Transverse colon (tissue), 4 donors: Measurements from ENCODE around the gene IL17REL. TPM values are rescaled to one million over a fixed set of nuclear protein-coding genes. Genes with fewer than 3 reads are reported as not detected.

Experiments
- DNase-seq: peaks from one replicate; pipeline ENCODE4 v3.0.0-alpha.2; 2019
- H3K27ac ChIP-seq, 4 donors: fragments of 200-600 bp; sonication (generic); 2 replicates each; pipeline ENCODE4 v1.5.1; 2016 to 2018; ENCODE audit warnings: inconsistent platforms in 4 of 4
- H3K27me3 ChIP-seq: fragments of 200-600 bp; sonication (generic); 2 replicates; pipeline ENCODE4 v1.5.1; 2017; ENCODE audit warnings: inconsistent platforms
- H3K36me3 ChIP-seq, 4 donors: fragments of 200-600 bp; sonication (generic); 2 replicates each; pipeline ENCODE4 v1.5.1; 2017 to 2019; ENCODE audit warnings: inconsistent platforms in 4 of 4
- H3K4me1 ChIP-seq, 4 donors: fragments of 200-600 bp; sonication (generic); 2 replicates each; pipeline ENCODE4 v1.5.1; 2017 to 2020; ENCODE audit warnings: inconsistent platforms in 4 of 4
- H3K4me3 ChIP-seq, 4 donors: fragments of 200-600 bp; sonication (generic); 1 replicate in 1 of 4; 2 replicates in 3 of 4; pipeline versions ENCODE4 v1.5.1 to v1.6.1; 2017 to 2019; ENCODE audit warnings: inconsistent platforms in 4 of 4
- H3K9me3 ChIP-seq, 2 donors: fragments of 200-600 bp; sonication (generic); 2 replicates each; pipeline ENCODE4 v1.5.1; 2017 to 2019; ENCODE audit warnings: inconsistent platforms in 2 of 2
- CTCF ChIP-seq, 5 experiments: fragments of 200-600 bp in 3 of 5; fragments of 450-650 bp in 2 of 5; sonication (generic) in 3 of 5; IDR thresholded peaks; 1 replicate in 2 of 5; 2 replicates in 3 of 5; pipeline ENCODE4 v1.5.1; 2016 to 2017; ENCODE audit warnings: antibody characterized with exemption in 5 of 5, inconsistent platforms in 3 of 5, mild to moderate bottlenecking in 2 of 5, moderate library complexity in 1 of 5
- EP300 ChIP-seq: sonication (generic); formaldehyde crosslinking; IDR thresholded peaks from one replicate; pipeline ENCODE4 v1.6.1; 2017; ENCODE audit warnings: antibody characterized with exemption, low read depth
- POLR2A ChIP-seq: fragments of 450-650 bp; IDR thresholded peaks from one replicate; pipeline ENCODE4 v1.6.1; 2016; ENCODE audit warnings: antibody characterized with exemption, mild to moderate bottlenecking, moderate library complexity
- POLR2AphosphoS5 ChIP-seq, 3 donors: sonication (generic); formaldehyde crosslinking; IDR thresholded peaks; one replicate each; pipeline ENCODE4 v1.6.1; 2016; ENCODE audit warnings: antibody characterized with exemption in 3 of 3
- WGBS, 2 donors: methylation state at CpG; one replicate each; pipeline ENCODE4 v1.1.5; 2018; ENCODE audit warnings: low coverage in 1 of 2; 5-methylcytosine and 5-hydroxymethylcytosine counted together
- in situ Hi-C, 4 donors: fragments of 200-750 bp; cut with MboI; loops; one replicate each; pipeline versions ENCODE4 v1.15.0 to v1.15.1; 2017; ENCODE audit warnings: low sequenced_read_pairs in 3 of 4, low pct_ligation_motif_present in 1 of 4, low pct_unique_long_range_greater_than_20kb in 1 of 4
- intact Hi-C: fragments of 100-400 bp; cut with DNase I; formaldehyde crosslinking; loops from one replicate; pipeline ENCODE4 v1.15.1; 2023; ENCODE audit warnings: low total_unique reads
- total RNA-seq, 4 donors: library from RNA; depleted of rRNA; stranded (reverse); fragments of >200 nt; gene quantifications; one replicate each; pipeline ENCODE4 v1.1.0, GENCODE V29; 2016

The IL17REL gene
- total RNA-seq, 4 donors from 2014 or later = 0.32 to 2.2 (median 1.3) TPM

GRCh38 chr22:50008151-50009040 lies 4.2 kb downstream of the IL17REL start:
- peak; percentile 6 for DNase-seq
- Histone ChIP-seq H3K9me3 (no peaks in the 10 kb centered on the region), H3K27ac (no peak overlapping the region), H3K36me3 (no peaks in the 10 kb centered on the region), H3K27me3 (peaks cover 38% of the 10 kb centered on the region), H3K4me1 (peaks cover 0 to 14% (median 7%) of the 10 kb centered on the region in 4 donors), H3K4me3 (no peak overlapping the region)
- 77 to 84% methylated on average over 3 to 22 of the region's 24 CpGs for WGBS, 2 donors
- intact Hi-C loops (no loop called here), in situ Hi-C loops (no loop called here)
- TF ChIP-seq POLR2AphosphoS5 (IDR thresholded peaks at IDR 0.05) (no peak), POLR2A (no peak), CTCF (IDR thresholded peaks at IDR 0.05) (no peak), EP300 (no peak)

GRCh38 chr22:50007057-50007511 lies 5.5 kb downstream of the IL17REL start:
- no peaks in the 10 kb centered on the region for H3K36me3 ChIP-seq
- TF ChIP-seq CTCF (IDR thresholded peaks at IDR 0.05) (no peak), POLR2A (no peak)
- in situ Hi-C loops = no loop called here
- peaks cover 0 to 14% (median 5%) of the 10 kb centered on the region in 4 donors for H3K4me1 ChIP-seq
- H3K9me3 ChIP-seq = no peaks in the 10 kb centered on the region
- no peak for DNase-seq
- H3K27ac ChIP-seq = peak overlapping the region in 3 of 4 donors; percentile 65 to 69 (median 67)
- H3K27me3 ChIP-seq = peaks cover 25% of the 10 kb centered on the region
- intact Hi-C loops = no loop called here
- 63 to 65% methylated on average over 1 to 3 of the region's 3 CpGs for WGBS, 2 donors
- H3K4me3 ChIP-seq = no peak overlapping the region

- in situ Hi-C loops (no loop called here), intact Hi-C loops (no loop called here)
- no peaks in the 10 kb centered on the region for H3K9me3 ChIP-seq
- H3K36me3 ChIP-seq = no peaks in the 10 kb centered on the region
- no peak for TF ChIP-seq POLR2A
- DNase-seq = no peak
- H3K27me3 ChIP-seq = peaks cover 12% of the 10 kb centered on the region
- H3K27ac ChIP-seq = no peak overlapping the region
- 62 to 66% methylated on average over 4 of the region's 4 CpGs for WGBS, 2 donors
- no peak overlapping the region for H3K4me3 ChIP-seq
- H3K4me1 ChIP-seq = peaks cover 0 to 10% (median 2%) of the 10 kb centered on the region in 4 donors
Measured at GRCh38 chr22:50004918-50005317, 7.6 kb downstream of the IL17REL start.

- no peaks in the 10 kb centered on the region for H3K36me3 ChIP-seq
- H3K4me3 ChIP-seq = no peak overlapping the region
- H3K27me3 ChIP-seq = peaks cover 12% of the 10 kb centered on the region
- peaks cover 0 to 14% (median 6%) of the 10 kb centered on the region in 4 donors for H3K4me1 ChIP-seq
- no peaks in the 10 kb centered on the region for H3K9me3 ChIP-seq
- 67% methylated on average over 7 of the region's 7 CpGs; no CpG with 5 or more reads in 1 of the 2 donors for WGBS, 2 donors
- intact Hi-C loops (no loop called here), in situ Hi-C loops (no loop called here)
- H3K27ac ChIP-seq = no peak overlapping the region
- TF ChIP-seq POLR2A = no peak
- no peak for TF ChIP-seq POLR2AphosphoS5 (IDR thresholded peaks at IDR 0.05)
- TF ChIP-seq EP300 = no peak
- no peak for TF ChIP-seq CTCF (IDR thresholded peaks at IDR 0.05)
- peak; percentile 7 for DNase-seq
Measured at GRCh38 chr22:50002791-50003190, 9.8 kb downstream of the IL17REL start.
